Measurements from ENCODE around the gene DSCAML1. TPM values are rescaled to one million over a fixed set of nuclear protein-coding genes. Genes with fewer than 3 reads are reported as not detected.

The DSCAML1 gene
- total and polyA plus RNA-seq, 10 of the 15 experiments (the other 5 are each of a cell fraction or from before 2014, with no cell fraction given), result 0.03 to 0.18 (median 0.06) TPM; not detected in 1

DNA sequence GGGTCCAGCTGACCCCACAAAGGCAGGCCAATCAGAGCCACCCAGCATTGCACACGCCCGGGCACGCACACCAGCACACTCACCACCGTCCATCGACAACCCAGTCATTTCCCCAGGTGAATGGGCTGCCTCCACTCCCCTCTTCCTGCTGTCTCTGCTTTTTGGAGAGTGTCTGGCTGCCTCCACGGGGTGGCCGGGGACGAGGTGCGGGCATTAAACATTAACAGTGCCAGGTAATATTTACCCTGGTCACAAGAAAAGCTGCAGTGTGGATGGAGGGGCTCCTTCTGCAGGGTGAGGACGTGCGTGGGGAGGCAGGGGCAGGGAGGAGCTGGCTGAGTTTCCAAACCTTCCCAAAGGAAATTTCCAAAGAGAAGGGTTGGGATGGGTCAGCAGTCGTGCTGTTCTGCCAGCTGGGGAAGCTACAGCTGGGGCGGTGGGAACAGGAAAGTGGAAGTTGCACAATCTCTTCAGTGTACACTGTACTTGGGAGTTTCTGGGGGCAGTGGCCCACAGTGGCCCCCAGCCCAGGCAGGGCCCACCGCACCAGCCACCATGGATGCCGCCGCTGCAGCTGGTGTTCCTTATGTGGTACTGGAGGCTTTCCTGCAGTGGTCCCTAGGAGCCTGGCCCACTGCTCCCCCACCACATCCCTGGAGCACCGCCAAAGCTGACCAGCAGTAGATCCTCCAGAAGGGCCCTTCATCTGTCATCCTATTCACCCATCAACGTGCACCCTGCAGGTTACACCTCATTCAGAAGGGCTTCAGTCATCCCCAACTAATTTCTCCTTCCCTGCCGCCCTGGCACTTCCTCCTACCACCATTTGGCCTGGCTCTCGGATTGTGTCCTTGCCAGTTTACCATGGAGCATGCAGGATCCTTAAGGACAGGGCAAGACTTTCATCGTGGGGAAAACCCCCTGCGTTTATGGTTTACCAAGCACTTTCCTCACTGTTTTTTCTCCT lies 27.8 kb upstream of the DSCAML1 start, which contains the start of gene FXYD2:
Gene FXYD2, minus strand, starts transcription at position 174 of the 967 bp plus-strand sequence. Its CDS starts 66 bp downstream, at position 108.
- RAD21 ChIA-PET (ENCODE audit: unreplicated experiment), result interaction anchor here (0.6 to 22.6 kb wide), 10 partner anchors 10 to 528 kb away, joined by 3 to 393 read pairs (median 6); no protein-coding TSS in a partner anchor
- POLR2A ChIA-PET, result interaction anchor here (1.1 to 3.2 kb wide), 5 partner anchors 9 to 122 kb away, joined by 3 to 16 read pairs (median 7); no protein-coding TSS in a partner anchor
- no peak within 1 kb of the TSS for H3K4me2 ChIP-seq (ENCODE audit: control insufficient read depth, insufficient read depth)
- SMC1A ChIA-PET (ENCODE audit: uncharacterized antibody, unreplicated experiment), result interaction anchor here (0.9 to 11.7 kb wide), 12 partner anchors 9 to 228 kb away, joined by 3 to 183 read pairs (median 4); no protein-coding TSS in a partner anchor
- H3K27me3 ChIP-seq (replicated peaks in 1 of 2; ENCODE audit: control insufficient read depth in 2 of 2, insufficient read depth in 2 of 2, low read length in 1 of 2), result no peaks in the 10 kb centered on the region
- H3K9me3 ChIP-seq (replicated peaks; ENCODE audit: control insufficient read depth, insufficient read depth, low read length), result no peaks in the 10 kb centered on the region
- no peaks in the 10 kb centered on the region for H3K79me2 ChIP-seq (ENCODE audit: control insufficient read depth, insufficient read depth, low read length)
- no peak for FAIRE-seq
- BruUV-seq (replicated peaks), result no TSS peak
- in situ Hi-C loops (cut with MboI) (no loop called here), intact Hi-C loops (cut with micrococcal nuclease; ENCODE audit: unreplicated experiment) (no loop called here)
- TF ChIP-seq CHD4 (IDR thresholded peaks at IDR 0.05), result no peak
- no peak for TF ChIP-seq BHLHE40 (IDR thresholded peaks at IDR 0.05; ENCODE audit: borderline replicate concordance in 1 of 2, low read depth in 2 of 2, low read length in 1 of 2)
- no peak for TF ChIP-seq SP1 (IDR thresholded peaks at IDR 0.05; ENCODE audit: low read depth, low read length)
- TF ChIP-seq, protein P1, sequence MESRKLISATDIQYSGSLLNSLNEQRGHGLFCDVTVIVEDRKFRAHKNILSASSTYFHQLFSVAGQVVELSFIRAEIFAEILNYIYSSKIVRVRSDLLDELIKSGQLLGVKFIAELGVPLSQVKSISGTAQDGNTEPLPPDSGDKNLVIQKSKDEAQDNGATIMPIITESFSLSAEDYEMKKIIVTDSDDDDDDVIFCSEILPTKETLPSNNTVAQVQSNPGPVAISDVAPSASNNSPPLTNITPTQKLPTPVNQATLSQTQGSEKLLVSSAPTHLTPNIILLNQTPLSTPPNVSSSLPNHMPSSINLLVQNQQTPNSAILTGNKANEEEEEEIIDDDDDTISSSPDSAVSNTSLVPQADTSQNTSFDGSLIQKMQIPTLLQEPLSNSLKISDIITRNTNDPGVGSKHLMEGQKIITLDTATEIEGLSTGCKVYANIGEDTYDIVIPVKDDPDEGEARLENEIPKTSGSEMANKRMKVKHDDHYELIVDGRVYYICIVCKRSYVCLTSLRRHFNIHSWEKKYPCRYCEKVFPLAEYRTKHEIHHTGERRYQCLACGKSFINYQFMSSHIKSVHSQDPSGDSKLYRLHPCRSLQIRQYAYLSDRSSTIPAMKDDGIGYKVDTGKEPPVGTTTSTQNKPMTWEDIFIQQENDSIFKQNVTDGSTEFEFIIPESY (IDR thresholded peaks at IDR 0.05), result no peak
- no peak for ATAC-seq
- CTCF ChIA-PET, result interaction anchor here (0.5 to 16.0 kb wide), 15 partner anchors 9 to 528 kb away, joined by 3 to 503 read pairs (median 5); no protein-coding TSS in a partner anchor
- peaks cover 14% of the 10 kb centered on the region for H3K4me1 ChIP-seq (ENCODE audit: control insufficient read depth, insufficient read depth, low read length)
- no peak for DNase-seq (ENCODE audit: low read depth, low spot score)
- H3K9ac ChIP-seq (ENCODE audit: control insufficient read depth, insufficient read depth, low read length), result no peak within 1 kb of the TSS; the same call in 1 of the 2 replicates
- WGBS (ENCODE audit: insufficient coverage, insufficient replicate concordance, low lambda C conversion rate, missing lambda C conversion rate), result 51% methylated on average over 22 of the region's 22 CpGs
- H3K36me3 ChIP-seq (ENCODE audit: control insufficient read depth in 2 of 2, insufficient read depth in 2 of 2, low read length in 1 of 2), result no peaks in the 10 kb centered on the region
- H4K20me1 ChIP-seq (ENCODE audit: control insufficient read depth, insufficient read depth), result no peaks in the 10 kb centered on the region
- no peak within 1 kb of the TSS for H3K27ac ChIP-seq (ENCODE audit: control insufficient read depth, insufficient read depth)
- H3K4me3 ChIP-seq, result no peak within 1 kb of the TSS
- peak within 1 kb of the TSS; percentile 36; the same call in 1 of the 2 replicates for H2AFZ ChIP-seq (ENCODE audit: control insufficient read depth, low read depth, low read length)

Data from GM12878 (cell line).